DOHH2 (cell line): ENCODE measurements around the gene PRG2.

Experiments used
- H3F3A ChIP-seq: fragments of 200-600 bp; sonication (generic), shearing (Covaris generic); 2 replicates; pipeline ENCODE4 v1.6.0; 2016; ENCODE audit warnings: antibody characterized with exemption, mild to moderate bottlenecking; ENCODE audit not compliant: control insufficient read depth, insufficient read depth
- H3K27ac ChIP-seq: fragments of 200-600 bp; sonication (generic); 2 replicates; pipeline ENCODE4 v1.5.1; 2014; ENCODE audit warnings: low read depth, mild to moderate bottlenecking, low read length, moderate library complexity
- H3K27me3 ChIP-seq: fragments of 200-600 bp; sonication (generic); 2 replicates; pipeline ENCODE4 v1.6.1; 2014; ENCODE audit warnings: mild to moderate bottlenecking, low read length, mixed read lengths; ENCODE audit not compliant: control insufficient read depth
- H3K36me3 ChIP-seq: fragments of 200-600 bp; sonication (generic); 2 replicates; pipeline ENCODE4 v1.6.1; 2014; ENCODE audit warnings: mild to moderate bottlenecking, low read length, moderate library complexity, mixed read lengths; ENCODE audit not compliant: control insufficient read depth
- H3K4me1 ChIP-seq: fragments of 200-600 bp; sonication (generic); 2 replicates; pipeline ENCODE4 v1.6.1; 2014; ENCODE audit warnings: mild to moderate bottlenecking, low read length, mixed read lengths; ENCODE audit not compliant: control insufficient read depth
- H3K4me2 ChIP-seq: fragments of 200-600 bp; sonication (generic); 2 replicates; pipeline ENCODE4 v1.6.0; 2014; ENCODE audit warnings: mild to moderate bottlenecking, low read length, moderate library complexity
- H3K4me3 ChIP-seq: fragments of 200-600 bp; sonication (generic); 2 replicates; pipeline ENCODE4 v1.5.1; 2014; ENCODE audit warnings: mild to moderate bottlenecking, low read length, mixed read lengths
- H3K79me2 ChIP-seq: fragments of 200-600 bp; sonication (generic); 2 replicates; pipeline ENCODE4 v1.6.1; 2014; ENCODE audit warnings: mild to moderate bottlenecking, low read length, mixed read lengths; ENCODE audit not compliant: control insufficient read depth
- H3K9me2 ChIP-seq: fragments of 200-600 bp; sonication (generic); replicated peaks from 2 replicates; pipeline ENCODE4 v1.6.1; 2014; ENCODE audit warnings: mild to moderate bottlenecking, low read length, mixed read lengths; ENCODE audit not compliant: control insufficient read depth
- H3K9me3 ChIP-seq: fragments of 200-600 bp; sonication (generic); 2 replicates; pipeline ENCODE4 v1.6.1; 2014; ENCODE audit warnings: antibody characterized with exemption, low read length, mixed read lengths; ENCODE audit not compliant: control insufficient read depth, insufficient read depth
- H4K20me1 ChIP-seq: fragments of 200-600 bp; sonication (generic); 2 replicates; pipeline ENCODE4 v1.6.0; 2014; ENCODE audit warnings: low read depth, mild to moderate bottlenecking, antibody characterized with exemption, low read length, moderate library complexity; ENCODE audit not compliant: control insufficient read depth, insufficient read depth
- CTCF ChIP-seq: fragments of 200-600 bp; sonication (generic); IDR thresholded peaks from one replicate; pipeline ENCODE4 v1.5.1; 2014; ENCODE audit warnings: antibody characterized with exemption, mild to moderate bottlenecking, low read depth, low read length; ENCODE audit not compliant: poor library complexity, severe bottlenecking
- EZH2phosphoT487 ChIP-seq: fragments of 200-600 bp; sonication (generic); IDR thresholded peaks from 2 replicates; pipeline ENCODE4 v1.6.1; 2017; ENCODE audit warnings: borderline replicate concordance, mild to moderate bottlenecking, antibody characterized with exemption, low read length, moderate library complexity, mixed read lengths

The PRG2 gene

GRCh38 chr11:57414612-57415212 is 24.3 kb upstream of the PRG2 start:
- Histone ChIP-seq H3K9me2 (no peaks in the 10 kb centered on the region), H3K27ac (no peak overlapping the region), H3K27me3 (no peaks in the 10 kb centered on the region), H3K9me3 (no peaks in the 10 kb centered on the region), H3K4me1 (peaks cover 6% of the 10 kb centered on the region; the same call in 1 of the 2 replicates), H3K4me2 (no peak overlapping the region), H4K20me1 (peaks cover 7% of the 10 kb centered on the region; the same call in 1 of the 2 replicates), H3K4me3 (no peak overlapping the region), H3K36me3 (peaks cover 96% of the 10 kb centered on the region), H3K79me2 (peaks cover 37% of the 10 kb centered on the region), H3F3A (peaks cover 19% of the 10 kb centered on the region; the same call in 1 of the 2 replicates)
- TF ChIP-seq EZH2phosphoT487 (no peak), CTCF (no peak)

GRCh38 chr11:57413681-57414080 is 23.2 kb upstream of the PRG2 start:
- Histone ChIP-seq H3K27ac (no peak overlapping the region), H3K9me2 (no peaks in the 10 kb centered on the region), H3K79me2 (peaks cover 31% of the 10 kb centered on the region), H3K27me3 (no peaks in the 10 kb centered on the region), H4K20me1 (peaks cover 7% of the 10 kb centered on the region; the same call in 1 of the 2 replicates), H3F3A (peaks cover 17% of the 10 kb centered on the region; the same call in 1 of the 2 replicates), H3K4me3 (no peak overlapping the region), H3K9me3 (no peaks in the 10 kb centered on the region), H3K36me3 (peaks cover 96% of the 10 kb centered on the region), H3K4me1 (peaks cover 6% of the 10 kb centered on the region; the same call in 1 of the 2 replicates), H3K4me2 (no peak overlapping the region)
- TF ChIP-seq CTCF (no peak), EZH2phosphoT487 (no peak)

GRCh38 chr11:57410287-57410686 is 19.8 kb upstream of the PRG2 start:
- Histone ChIP-seq H3K79me2 (peaks cover 10% of the 10 kb centered on the region), H3K9me2 (no peaks in the 10 kb centered on the region), H3K36me3 (peaks cover 98% of the 10 kb centered on the region), H3K27ac (no peak overlapping the region), H3K9me3 (no peaks in the 10 kb centered on the region), H3K4me2 (no peak overlapping the region), H3K4me3 (no peak overlapping the region), H4K20me1 (peaks cover 17% of the 10 kb centered on the region; the same call in 1 of the 2 replicates), H3K27me3 (no peaks in the 10 kb centered on the region), H3F3A (peaks cover 42% of the 10 kb centered on the region), H3K4me1 (peaks cover 14% of the 10 kb centered on the region; the same call in 1 of the 2 replicates)
- TF ChIP-seq CTCF (no peak), EZH2phosphoT487 (no peak)
